Measurements from ENCODE around the gene STARD3. TPM values are rescaled to one million over a fixed set of nuclear protein-coding genes. Genes with fewer than 3 reads are reported as not detected.

STARD3 gene
- polyA plus RNA-seq, 2 of the 4 experiments (the other 2 are of a cell fraction): 54.6 to 56.0 TPM

GRCh38 chr17:39609416-39610025 lies 27.4 kb upstream of the STARD3 start:
- DNase-seq (ENCODE audit: low read depth in 1 of 2, low spot score in 1 of 2) (no peak), ATAC-seq (no peak), FAIRE-seq (no peak)
- H3K9me3 ChIP-seq: no peaks in the 10 kb centered on the region
- no peak overlapping the region for H3K4me2 ChIP-seq
- H3K4me3 ChIP-seq: no peak overlapping the region
- 68% methylated on average over 4 of the region's 4 CpGs for WGBS (ENCODE audit: missing lambda C conversion rate)
- no peak overlapping the region for H3K27ac ChIP-seq
- POLR2A ChIA-PET: no interaction called here
- CTCF ChIA-PET: interaction anchor here (58.8 kb wide), 1 partner anchor 25 kb away, joined by 1581 read pairs; the partner anchor contains the start of genes PPP1R1B and STARD3
- TF ChIP-seq BHLHE40 (IDR thresholded peaks at IDR 0.05; ENCODE audit: low read depth, low read length): no peak
- TF ChIP-seq HOXA7 (CRISPR knock-in tag; IDR thresholded peaks at IDR 0.05): no peak
- TF ChIP-seq POLR2A (IDR thresholded peaks at IDR 0.05; ENCODE audit: low read length): no peak
- TF ChIP-seq EHMT2 (IDR thresholded peaks at IDR 0.05; ENCODE audit: low read depth): no peak
- TF ChIP-seq PHF8 (IDR thresholded peaks at IDR 0.05; ENCODE audit: borderline replicate concordance, low read depth): no peak
- no peak for TF ChIP-seq EHF (CRISPR knock-in tag; IDR thresholded peaks at IDR 0.05)
- TF ChIP-seq ZFP36 (IDR thresholded peaks at IDR 0.05; ENCODE audit: borderline replicate concordance, partially characterized antibody): no peak
- TF ChIP-seq HES2 (IDR thresholded peaks at IDR 0.05): no peak
- TF ChIP-seq REST (IDR thresholded peaks at IDR 0.05): no peak
- no peak for TF ChIP-seq MAX (IDR thresholded peaks at IDR 0.05)
- H3K4me1 ChIP-seq: peaks cover 40% of the 10 kb centered on the region

- FAIRE-seq (no peak), DNase-seq (ENCODE audit: low read depth in 1 of 2, low spot score in 1 of 2) (no peak), ATAC-seq (no peak)
- WGBS (ENCODE audit: missing lambda C conversion rate): 82% methylated on average over 9 of the region's 9 CpGs
- Histone ChIP-seq H3K4me2 (no peak overlapping the region), H3K4me3 (no peak overlapping the region), H3K27ac (no peak overlapping the region), H3K4me1 (peaks cover 20% of the 10 kb centered on the region), H3K9me3 (no peaks in the 10 kb centered on the region)
- TF ChIP-seq HDAC2 (IDR thresholded peaks at IDR 0.05) (no peak), POLR2A (IDR thresholded peaks at IDR 0.05; ENCODE audit: low read length) (no peak), MAFK (IDR thresholded peaks at IDR 0.05; ENCODE audit: partially characterized antibody) (no peak), FOSL2 (IDR thresholded peaks at IDR 0.05) (no peak), FOSL2 (CRISPR knock-in tag; IDR thresholded peaks at IDR 0.05) (no peak), NPAS2 (CRISPR knock-in tag; IDR thresholded peaks at IDR 0.05; ENCODE audit: borderline replicate concordance) (no peak), NR3C1 (IDR thresholded peaks at IDR 0.05) (no peak), TP53 (CRISPR knock-in tag; IDR thresholded peaks at IDR 0.05) (no peak), CTCF (IDR thresholded peaks at IDR 0.05) (no peak), PBX3 (IDR thresholded peaks at IDR 0.05) (no peak), MAX (IDR thresholded peaks at IDR 0.05) (no peak), E2F6 (IDR thresholded peaks at IDR 0.05; ENCODE audit: borderline replicate concordance, low read depth) (no peak), ZFP36 (IDR thresholded peaks at IDR 0.05; ENCODE audit: borderline replicate concordance, partially characterized antibody) (no peak), KDM1A (IDR thresholded peaks at IDR 0.05; ENCODE audit: low read depth) (no peak), MAZ (IDR thresholded peaks at IDR 0.05; ENCODE audit: borderline replicate concordance, low read depth, low read length) (no peak), USF2 (IDR thresholded peaks at IDR 0.05) (no peak)
- ChIA-PET CTCF (interaction anchor here (0.6 to 58.8 kb wide), 4 partner anchors 6 to 526 kb away, joined by 3 to 1581 read pairs (median 798); partner anchors contain the start of genes NEUROD2, PPP1R1B and STARD3), POLR2A (no interaction called here)
Measured at GRCh38 chr17:39611401-39612112, 25.4 kb upstream of the STARD3 start.
